GM11168 (cell line): Measurements from ENCODE around the gene BMP5.
"Not testable (repeated sequence)": the region's sequence is repeated elsewhere in the genome, so short reads cannot be mapped to it uniquely, and the experiment has no call there.

Source experiments
- in situ Hi-C: fragments of 300-500 bp; cut with MboI; formaldehyde crosslinking; loops from one replicate; pipeline ENCODE4 v1.12.0; 2022; ENCODE audit warnings: low sequenced_read_pairs; ENCODE audit not compliant: unreplicated experiment

BMP5 gene

GRCh38 chr6:55875400-55875799, at the start of gene BMP5:
Gene BMP5 (minus strand): TSS chr6:55875590. CDS start chr6:55874865, 725 bp downstream.
- in situ Hi-C loops, result no loop called here

- in situ Hi-C loops, result no loop called here
These were observed 47.0 kb upstream of the BMP5 start for GRCh38 chr6:55922406-55922805.

- in situ Hi-C loops, result no loop called here
These were observed 44.4 kb upstream of the BMP5 start for GRCh38 chr6:55919716-55920308.

- in situ Hi-C loops, result no loop called here
These were observed 43.2 kb upstream of the BMP5 start for GRCh38 chr6:55918639-55919038.

- in situ Hi-C loops, result no loop called here
These were observed 42.5 kb upstream of the BMP5 start for GRCh38 chr6:55917751-55918415.

GRCh38 chr6:55916188-55916587, 40.8 kb upstream of the BMP5 start:
- in situ Hi-C loops, result no loop called here

GRCh38 chr6:55913228-55914195, 38.1 kb upstream of the BMP5 start:
- in situ Hi-C loops, result no loop called here

GRCh38 chr6:55910466-55910865, 35.1 kb upstream of the BMP5 start:
- in situ Hi-C loops, result not testable (repeated sequence)

- in situ Hi-C loops, result not testable (repeated sequence)
These were observed 34.5 kb upstream of the BMP5 start for GRCh38 chr6:55909911-55910310.

GRCh38 chr6:55902796-55903195, 27.4 kb upstream of the BMP5 start:
- in situ Hi-C loops, result no loop called here

GRCh38 chr6:55901765-55902270, 26.4 kb upstream of the BMP5 start:
- in situ Hi-C loops, result no loop called here

GRCh38 chr6:55898342-55898741, 23.0 kb upstream of the BMP5 start:
- in situ Hi-C loops, result no loop called here

GRCh38 chr6:55897346-55897745, 22.0 kb upstream of the BMP5 start:
- in situ Hi-C loops, result no loop called here

GRCh38 chr6:55895972-55896730, 20.8 kb upstream of the BMP5 start:
- in situ Hi-C loops, result no loop called here

GRCh38 chr6:55892749-55893357, 17.5 kb upstream of the BMP5 start:
- in situ Hi-C loops, result no loop called here

GRCh38 chr6:55888917-55889316, 13.5 kb upstream of the BMP5 start:
- in situ Hi-C loops, result no loop called here

- in situ Hi-C loops, result no loop called here
These were observed 10.9 kb upstream of the BMP5 start for GRCh38 chr6:55886185-55886836.

- in situ Hi-C loops, result no loop called here
These were observed 7.6 kb upstream of the BMP5 start for GRCh38 chr6:55882718-55883569.
